Keratinocyte (primary cell): ENCODE data around the gene E2F1. TPM values are rescaled to one million over a fixed set of nuclear protein-coding genes. Genes with fewer than 3 reads are reported as not detected.
A peak's percentile ranks its signal among the peaks of the same experiment; 100 is the strongest.

Experiments used
- DNase-seq: peaks from one replicate; pipeline ENCODE4 v3.0.0-alpha.2; 2011; ENCODE audit warnings: low read depth, missing footprints, low spot score
- FAIRE-seq: peaks from 2 replicates; lab custom pipeline; 2011; peaks lifted over from hg19 to GRCh38; lab: Jason Lieb, UNC
- H2AFZ ChIP-seq: 2 replicates; pipeline ENCODE4 v1.6.0; 2012; ENCODE audit warnings: low read length, control low read depth, inconsistent platforms; ENCODE audit not compliant: control insufficient read depth
- H3K27ac ChIP-seq: 2 replicates; pipeline ENCODE4 v1.5.1; 2011; ENCODE audit warnings: low read length; ENCODE audit not compliant: control insufficient read depth, insufficient read depth
- H3K27me3 ChIP-seq: 3 replicates; pipeline ENCODE4 v1.6.0; 2011; ENCODE audit warnings: low read length; ENCODE audit not compliant: control insufficient read depth, insufficient read depth; ENCODE audit errors: extremely low read depth
- H3K36me3 ChIP-seq, 2 experiments: 2 replicates in 1 of 2; 3 replicates in 1 of 2; pipeline ENCODE4 v1.5.1; 2011; ENCODE audit warnings: low read length in 2 of 2, mild to moderate bottlenecking in 1 of 2; ENCODE audit not compliant: control insufficient read depth in 2 of 2, insufficient read depth in 2 of 2; ENCODE audit errors: extremely low read depth in 1 of 2
- H3K4me1 ChIP-seq: 3 replicates; pipeline ENCODE4 v1.5.1; 2011; ENCODE audit warnings: low read length; ENCODE audit not compliant: control insufficient read depth, insufficient read depth; ENCODE audit errors: extremely low read depth
- H3K4me2 ChIP-seq: 3 replicates; pipeline ENCODE4 v1.6.0; 2011; ENCODE audit warnings: low read depth, low read length; ENCODE audit not compliant: control insufficient read depth, insufficient read depth; ENCODE audit errors: extremely low read depth
- H3K4me3 ChIP-seq, 3 experiments: fragments of 200-600 bp in 1 of 3; sonication (generic) in 1 of 3; 2 replicates in 2 of 3; 3 replicates in 1 of 3; pipeline ENCODE4 v1.5.1; 2011 to 2016; ENCODE audit warnings: low read length in 3 of 3, mild to moderate bottlenecking in 3 of 3, control low read depth in 2 of 3, inconsistent platforms in 1 of 3, low read depth in 1 of 3, mixed read lengths in 1 of 3, mixed run types in 1 of 3, moderate library complexity in 1 of 3; ENCODE audit not compliant: control insufficient read depth in 2 of 3, insufficient read depth in 2 of 3; ENCODE audit errors: extremely low read depth in 1 of 3
- H3K79me2 ChIP-seq: 2 replicates; pipeline ENCODE4 v1.6.0; 2012; ENCODE audit warnings: low read length; ENCODE audit not compliant: control insufficient read depth, insufficient read depth
- H3K9ac ChIP-seq: 3 replicates; pipeline ENCODE4 v1.6.0; 2011; ENCODE audit warnings: low read length; ENCODE audit not compliant: control insufficient read depth, insufficient read depth; ENCODE audit errors: extremely low read depth
- H3K9me1 ChIP-seq: 3 replicates; pipeline ENCODE4 v1.6.0; 2011; ENCODE audit warnings: low read length; ENCODE audit not compliant: control insufficient read depth, insufficient read depth; ENCODE audit errors: extremely low read depth
- H3K9me3 ChIP-seq: 2 replicates; pipeline ENCODE4 v1.5.1; 2012; ENCODE audit warnings: low read depth, low read length; ENCODE audit not compliant: control insufficient read depth
- H4K20me1 ChIP-seq: 3 replicates; pipeline ENCODE4 v1.6.0; 2011; ENCODE audit warnings: low read length; ENCODE audit not compliant: control insufficient read depth, insufficient read depth; ENCODE audit errors: extremely low read depth
- EZH2 ChIP-seq: IDR thresholded peaks from one replicate; pipeline ENCODE4 v1.6.1; 2012; ENCODE audit warnings: inconsistent platforms, mild to moderate bottlenecking, low read length, moderate library complexity
- dilution Hi-C: fragments of 300-500 bp; cut with MboI; formaldehyde crosslinking; loops from one replicate; pipeline ENCODE4 v1.7.0; 2020; ENCODE audit warnings: low sequenced_read_pairs; ENCODE audit not compliant: extremely low pct_ligation_motif_present
- polyA plus RNA-seq, 5 experiments: library from polyadenylated mRNA; depleted of rRNA in 3 of 5; stranded (reverse) in 3 of 5; stranded (forward) in 1 of 5; unstranded in 1 of 5; fragments of >200 nt; gene quantifications; 1 replicate in 1 of 5; 2 replicates in 3 of 5; 3 replicates in 1 of 5; pipeline versions ENCODE4 v1.2.1 to v1.2.3, GENCODE V29; 2011 to 2012; ENCODE audit warnings: missing spikeins in 2 of 5, low read depth in 1 of 5, low replicate concordance in 1 of 5
- TF ChIP-seq, protein P1 (sequence below), 3 experiments: IDR thresholded peaks in 1 of 3; conservative IDR thresholded peaks in 1 of 3; optimal IDR thresholded peaks in 1 of 3; 2 replicates in 2 of 3; 3 replicates in 1 of 3; pipeline versions ENCODE3 to v1.5.1; 2011; ENCODE audit warnings: low read length in 3 of 3, mild to moderate bottlenecking in 3 of 3, moderate library complexity in 2 of 3, control low read depth in 1 of 3, inconsistent platforms in 1 of 3; ENCODE audit not compliant: insufficient read depth in 2 of 3; ENCODE audit errors: extremely low read depth in 1 of 3

E2F1 gene
- polyA plus RNA-seq, 1 donor (not counting 4 experiments of a cell fraction or from before 2014, with no cell fraction given): 2.8 TPM

DNA sequence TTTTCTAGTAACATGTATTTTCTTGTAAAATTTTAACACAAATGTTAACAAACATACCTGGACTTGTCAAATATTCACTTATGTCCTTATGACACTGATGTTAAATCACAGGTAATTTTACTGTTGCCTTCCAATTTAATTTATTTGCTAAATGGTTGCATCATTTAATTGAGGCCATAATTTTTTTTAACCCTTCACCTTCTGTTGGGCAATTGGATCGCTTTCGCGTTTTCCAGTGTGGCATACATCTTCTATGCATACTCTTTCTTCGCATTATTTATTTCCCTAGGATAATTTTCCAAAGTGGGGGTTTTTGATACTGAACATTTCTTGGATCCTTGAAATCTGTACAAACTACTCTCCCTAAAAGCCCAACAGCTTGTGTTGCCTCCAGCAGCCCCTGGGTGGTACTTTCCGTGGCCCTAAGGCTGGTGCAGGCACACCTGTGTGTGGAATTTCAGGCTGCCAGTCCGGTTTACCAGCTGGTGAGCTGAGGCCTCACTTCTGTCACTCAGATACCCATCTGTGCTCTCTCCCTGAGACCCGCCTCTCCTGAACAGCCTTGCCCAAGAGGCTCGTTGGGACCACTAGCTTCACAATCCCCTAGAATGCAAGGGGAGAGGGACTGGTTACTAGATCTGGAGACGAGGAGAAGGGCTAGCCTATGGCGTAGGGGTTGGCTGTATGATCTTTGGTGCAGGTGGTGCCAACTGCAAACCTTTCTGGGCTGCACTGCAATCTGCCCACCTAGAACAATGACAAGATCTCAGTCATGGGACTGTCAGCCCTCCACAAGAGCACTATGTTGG is 35.2 kb downstream of the E2F1 start:
- Histone ChIP-seq H3K27me3 (no peaks in the 10 kb centered on the region), H3K4me2 (peak overlapping the region; percentile 44), H4K20me1 (peaks cover 3% of the 10 kb centered on the region), H3K9me1 (peaks cover 7% of the 10 kb centered on the region), H3K4me1 (peaks cover 35% of the 10 kb centered on the region), H3K79me2 (no peaks in the 10 kb centered on the region), H3K27ac (no peak overlapping the region), H3K36me3 (no peaks in the 10 kb centered on the region), H3K9ac (no peak overlapping the region), H2AFZ (no peak overlapping the region), H3K4me3 (no peak overlapping the region), H3K9me3 (no peaks in the 10 kb centered on the region)
- FAIRE-seq: no peak
- dilution Hi-C loops: no loop called here
- TF ChIP-seq, protein P1, sequence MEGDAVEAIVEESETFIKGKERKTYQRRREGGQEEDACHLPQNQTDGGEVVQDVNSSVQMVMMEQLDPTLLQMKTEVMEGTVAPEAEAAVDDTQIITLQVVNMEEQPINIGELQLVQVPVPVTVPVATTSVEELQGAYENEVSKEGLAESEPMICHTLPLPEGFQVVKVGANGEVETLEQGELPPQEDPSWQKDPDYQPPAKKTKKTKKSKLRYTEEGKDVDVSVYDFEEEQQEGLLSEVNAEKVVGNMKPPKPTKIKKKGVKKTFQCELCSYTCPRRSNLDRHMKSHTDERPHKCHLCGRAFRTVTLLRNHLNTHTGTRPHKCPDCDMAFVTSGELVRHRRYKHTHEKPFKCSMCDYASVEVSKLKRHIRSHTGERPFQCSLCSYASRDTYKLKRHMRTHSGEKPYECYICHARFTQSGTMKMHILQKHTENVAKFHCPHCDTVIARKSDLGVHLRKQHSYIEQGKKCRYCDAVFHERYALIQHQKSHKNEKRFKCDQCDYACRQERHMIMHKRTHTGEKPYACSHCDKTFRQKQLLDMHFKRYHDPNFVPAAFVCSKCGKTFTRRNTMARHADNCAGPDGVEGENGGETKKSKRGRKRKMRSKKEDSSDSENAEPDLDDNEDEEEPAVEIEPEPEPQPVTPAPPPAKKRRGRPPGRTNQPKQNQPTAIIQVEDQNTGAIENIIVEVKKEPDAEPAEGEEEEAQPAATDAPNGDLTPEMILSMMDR (optimal IDR thresholded peaks at IDR 0.05 in 1 of 3, IDR thresholded peaks at IDR 0.05 in 1 of 3, conservative IDR thresholded peaks at IDR 0.05 in 1 of 3; ENCODE audit: extremely low read depth in 1 of 3, insufficient read depth in 2 of 3, low read length in 3 of 3): no peak
- TF ChIP-seq EZH2: no peak
- DNase-seq: no peak

DNA sequence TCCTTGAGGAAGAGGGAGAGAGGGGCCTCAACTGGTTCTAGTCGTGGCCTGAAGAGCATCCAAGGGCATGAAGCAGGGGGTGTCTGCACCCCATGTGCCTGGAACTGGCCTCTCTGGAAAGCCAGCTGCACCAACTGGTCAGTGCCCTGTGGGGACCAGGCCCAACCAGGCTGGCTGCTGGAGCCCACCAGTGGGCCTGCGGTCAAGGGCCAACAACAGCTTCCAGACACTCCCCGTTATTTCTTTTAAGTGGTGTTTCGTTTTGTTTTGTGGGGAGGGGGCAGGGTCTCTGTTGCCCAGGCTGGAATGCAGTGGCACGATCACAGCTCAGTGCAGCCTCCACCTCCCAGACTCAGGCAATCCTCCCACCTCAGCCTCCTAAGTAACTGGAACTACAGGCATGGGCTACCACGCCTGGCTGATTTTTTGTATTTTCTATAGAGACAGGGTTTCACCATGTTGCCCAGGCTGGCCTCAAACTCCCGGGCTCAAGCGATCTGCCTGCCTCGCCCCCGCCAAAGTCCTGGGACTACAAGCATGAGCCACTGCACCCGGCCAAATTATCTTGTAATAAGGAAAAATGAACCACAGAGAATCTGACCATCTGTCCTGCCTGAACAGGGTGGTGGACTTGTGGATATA is 36.0 kb downstream of the E2F1 start:
- Histone ChIP-seq H2AFZ (no peak overlapping the region), H3K27me3 (no peaks in the 10 kb centered on the region), H3K27ac (no peak overlapping the region)

More for the DNA sequence above, 36.0 kb downstream of the E2F1 start:
- peaks cover 3% of the 10 kb centered on the region for H4K20me1 ChIP-seq
- peaks cover 7% of the 10 kb centered on the region for H3K9me1 ChIP-seq
- H3K4me2 ChIP-seq: no peak overlapping the region
- H3K4me1 ChIP-seq: peaks cover 35% of the 10 kb centered on the region
- dilution Hi-C loops: no loop called here
- H3K36me3 ChIP-seq: peaks cover 0 to 3% of the 10 kb centered on the region in 2 experiments
- no peaks in the 10 kb centered on the region for H3K9me3 ChIP-seq
- TF ChIP-seq, protein P1 (optimal IDR thresholded peaks at IDR 0.05 in 1 of 3, IDR thresholded peaks at IDR 0.05 in 1 of 3, conservative IDR thresholded peaks at IDR 0.05 in 1 of 3; ENCODE audit: extremely low read depth in 1 of 3, insufficient read depth in 2 of 3, low read length in 3 of 3): no peak
- no peak for TF ChIP-seq EZH2
- no peak overlapping the region for H3K4me3 ChIP-seq
- no peak overlapping the region for H3K9ac ChIP-seq
- DNase-seq: no peak
- H3K79me2 ChIP-seq: no peaks in the 10 kb centered on the region
- FAIRE-seq: no peak
